IMR-90 (cell line): ENCODE measurements around the gene FCHO1.

Source experiments
- BHLHE40 ChIP-seq: fragments of 150-350 bp; IDR thresholded peaks from 2 replicates; pipeline ENCODE4 v1.6.1; 2016; ENCODE audit warnings: mild to moderate bottlenecking, low read depth, low read length
- CEBPB ChIP-seq: IDR thresholded peaks from 2 replicates; pipeline ENCODE4 v1.6.1; 2012; ENCODE audit warnings: low read depth, low read length, improper control_type of control experiment
- MAZ ChIP-seq: IDR thresholded peaks from 2 replicates; pipeline ENCODE4 v1.6.1; 2012; ENCODE audit warnings: low read depth, mild to moderate bottlenecking, low read length, improper control_type of control experiment, moderate library complexity, borderline replicate concordance
- POLR2A ChIP-seq: IDR thresholded peaks from 2 replicates; pipeline ENCODE4 v1.6.1; 2012; ENCODE audit warnings: mild to moderate bottlenecking, low read depth, low read length
- RAD21 ChIP-seq: IDR thresholded peaks from 2 replicates; pipeline ENCODE4 v1.6.1; 2012; ENCODE audit warnings: low read length, improper control_type of control experiment
- RFX5 ChIP-seq: IDR thresholded peaks from 2 replicates; pipeline ENCODE4 v1.8.0; 2012; ENCODE audit warnings: low read depth, mild to moderate bottlenecking, low read length, moderate library complexity
- SMC3 ChIP-seq: fragments of 150-350 bp; IDR thresholded peaks from 2 replicates; pipeline ENCODE4 v1.6.1; 2016; ENCODE audit warnings: low read depth, mild to moderate bottlenecking, antibody characterized with exemption, low read length, moderate library complexity
- TF ChIP-seq, protein P1 (sequence below): conservative IDR thresholded peaks from 2 replicates; pipeline ENCODE4 v1.5.1; 2012; ENCODE audit warnings: mild to moderate bottlenecking, low read depth, low read length, improper control_type of control experiment
- TF ChIP-seq, protein P2 (sequence below): fragments of 150-350 bp; IDR thresholded peaks from 2 replicates; pipeline ENCODE4 v1.6.1; 2017; ENCODE audit warnings: mild to moderate bottlenecking, antibody characterized with exemption, low read length, low read depth
- TF ChIP-seq, protein P3 (sequence below): fragments of 150-350 bp; IDR thresholded peaks from 2 replicates; pipeline ENCODE4 v1.6.1; 2016; ENCODE audit warnings: low read depth, mild to moderate bottlenecking, low read length, moderate library complexity, borderline replicate concordance

DNA sequence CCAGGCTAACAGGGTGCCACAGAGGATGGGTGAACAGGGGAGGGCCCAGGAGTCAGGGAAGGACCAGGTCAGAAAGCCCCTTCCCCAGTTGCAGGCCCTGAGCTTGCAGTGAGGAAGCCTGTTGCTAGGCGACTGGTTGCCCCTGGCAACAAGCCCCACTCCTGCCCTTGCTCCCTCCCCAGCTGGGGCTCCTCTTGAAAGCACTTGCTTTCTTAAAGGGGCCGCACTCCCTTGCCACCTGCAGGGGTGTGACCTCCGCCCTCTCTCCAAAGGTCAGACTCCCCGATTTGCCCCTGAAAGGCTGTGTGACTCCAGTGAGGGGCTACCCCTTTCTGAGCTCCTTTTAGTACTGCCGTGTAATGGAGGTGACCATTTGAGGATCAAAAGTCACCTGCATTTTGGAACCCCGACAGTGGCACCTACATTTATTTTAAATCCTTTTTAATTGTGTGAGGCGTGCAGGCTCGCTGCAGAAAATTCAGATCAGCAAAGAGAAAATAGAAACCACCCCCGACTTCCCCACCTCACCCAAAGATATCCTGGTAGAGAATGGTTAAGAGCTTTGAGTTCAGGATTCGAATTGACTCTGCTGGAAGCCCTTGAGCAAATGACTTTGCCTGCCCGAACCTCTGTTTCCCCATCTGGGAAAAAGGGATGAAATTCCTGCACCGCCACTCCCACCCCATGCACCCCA, 4.8 kb downstream of the FCHO1 start:
- TF ChIP-seq, protein P1, sequence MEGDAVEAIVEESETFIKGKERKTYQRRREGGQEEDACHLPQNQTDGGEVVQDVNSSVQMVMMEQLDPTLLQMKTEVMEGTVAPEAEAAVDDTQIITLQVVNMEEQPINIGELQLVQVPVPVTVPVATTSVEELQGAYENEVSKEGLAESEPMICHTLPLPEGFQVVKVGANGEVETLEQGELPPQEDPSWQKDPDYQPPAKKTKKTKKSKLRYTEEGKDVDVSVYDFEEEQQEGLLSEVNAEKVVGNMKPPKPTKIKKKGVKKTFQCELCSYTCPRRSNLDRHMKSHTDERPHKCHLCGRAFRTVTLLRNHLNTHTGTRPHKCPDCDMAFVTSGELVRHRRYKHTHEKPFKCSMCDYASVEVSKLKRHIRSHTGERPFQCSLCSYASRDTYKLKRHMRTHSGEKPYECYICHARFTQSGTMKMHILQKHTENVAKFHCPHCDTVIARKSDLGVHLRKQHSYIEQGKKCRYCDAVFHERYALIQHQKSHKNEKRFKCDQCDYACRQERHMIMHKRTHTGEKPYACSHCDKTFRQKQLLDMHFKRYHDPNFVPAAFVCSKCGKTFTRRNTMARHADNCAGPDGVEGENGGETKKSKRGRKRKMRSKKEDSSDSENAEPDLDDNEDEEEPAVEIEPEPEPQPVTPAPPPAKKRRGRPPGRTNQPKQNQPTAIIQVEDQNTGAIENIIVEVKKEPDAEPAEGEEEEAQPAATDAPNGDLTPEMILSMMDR: no peak
- TF ChIP-seq POLR2A: no peak
- TF ChIP-seq RFX5: peak; percentile 79
- TF ChIP-seq, protein P2, sequence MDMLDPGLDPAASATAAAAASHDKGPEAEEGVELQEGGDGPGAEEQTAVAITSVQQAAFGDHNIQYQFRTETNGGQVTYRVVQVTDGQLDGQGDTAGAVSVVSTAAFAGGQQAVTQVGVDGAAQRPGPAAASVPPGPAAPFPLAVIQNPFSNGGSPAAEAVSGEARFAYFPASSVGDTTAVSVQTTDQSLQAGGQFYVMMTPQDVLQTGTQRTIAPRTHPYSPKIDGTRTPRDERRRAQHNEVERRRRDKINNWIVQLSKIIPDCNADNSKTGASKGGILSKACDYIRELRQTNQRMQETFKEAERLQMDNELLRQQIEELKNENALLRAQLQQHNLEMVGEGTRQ: no peak
- TF ChIP-seq, protein P3, sequence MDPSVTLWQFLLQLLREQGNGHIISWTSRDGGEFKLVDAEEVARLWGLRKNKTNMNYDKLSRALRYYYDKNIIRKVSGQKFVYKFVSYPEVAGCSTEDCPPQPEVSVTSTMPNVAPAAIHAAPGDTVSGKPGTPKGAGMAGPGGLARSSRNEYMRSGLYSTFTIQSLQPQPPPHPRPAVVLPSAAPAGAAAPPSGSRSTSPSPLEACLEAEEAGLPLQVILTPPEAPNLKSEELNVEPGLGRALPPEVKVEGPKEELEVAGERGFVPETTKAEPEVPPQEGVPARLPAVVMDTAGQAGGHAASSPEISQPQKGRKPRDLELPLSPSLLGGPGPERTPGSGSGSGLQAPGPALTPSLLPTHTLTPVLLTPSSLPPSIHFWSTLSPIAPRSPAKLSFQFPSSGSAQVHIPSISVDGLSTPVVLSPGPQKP: no peak
- TF ChIP-seq CEBPB: no peak
- TF ChIP-seq RAD21: no peak
- TF ChIP-seq MAZ: peak; percentile 21; the same call in 1 of the 2 replicates
- TF ChIP-seq BHLHE40: no peak
- TF ChIP-seq SMC3: no peak
